ENCODE data around the gene PDGFD.

Gene PDGFD

GRCh38 chr11:104024572-104024971 lies 139.4 kb downstream of the PDGFD start:
- no peak for DNase-seq (ENCODE audit: low read depth)
- TF ChIP-seq CTCF (IDR thresholded peaks at IDR 0.05; ENCODE audit: insufficient read depth, low read depth, low read length, missing control alignments): no peak
- no peak overlapping the region for H3K4me3 ChIP-seq (ENCODE audit: low read length)

- DNase-seq (ENCODE audit: low read depth): peak; percentile 4
- no peak overlapping the region for H3K4me3 ChIP-seq (ENCODE audit: low read length)
- no peak for TF ChIP-seq CTCF (IDR thresholded peaks at IDR 0.05; ENCODE audit: insufficient read depth, low read depth, low read length, missing control alignments)
Observed at GRCh38 chr11:104015649-104016415, 148.1 kb downstream of the PDGFD start.

- H3K4me3 ChIP-seq (ENCODE audit: low read length): no peak overlapping the region
- DNase-seq (ENCODE audit: low read depth): no peak
- TF ChIP-seq CTCF (IDR thresholded peaks at IDR 0.05; ENCODE audit: insufficient read depth, low read depth, low read length, missing control alignments): no peak
Observed at GRCh38 chr11:104011044-104011443, 152.9 kb downstream of the PDGFD start.

- no peak for TF ChIP-seq CTCF (IDR thresholded peaks at IDR 0.05; ENCODE audit: insufficient read depth, low read depth, low read length, missing control alignments)
- DNase-seq (ENCODE audit: low read depth): no peak
- no peak overlapping the region for H3K4me3 ChIP-seq (ENCODE audit: low read length)
Observed at GRCh38 chr11:104009744-104010143, 154.2 kb downstream of the PDGFD start.

GRCh38 chr11:104005234-104005855 lies 158.6 kb downstream of the PDGFD start:
- peak; percentile 78 for DNase-seq (ENCODE audit: low read depth)
- H3K4me3 ChIP-seq (ENCODE audit: low read length): no peak overlapping the region
- no peak for TF ChIP-seq CTCF (IDR thresholded peaks at IDR 0.05; ENCODE audit: insufficient read depth, low read depth, low read length, missing control alignments)

GRCh38 chr11:104003491-104003890 lies 160.5 kb downstream of the PDGFD start:
- TF ChIP-seq CTCF (IDR thresholded peaks at IDR 0.05; ENCODE audit: insufficient read depth, low read depth, low read length, missing control alignments): no peak

More at GRCh38 chr11:104003491-104003890, 160.5 kb downstream of the PDGFD start:
- DNase-seq (ENCODE audit: low read depth): no peak
- no peak overlapping the region for H3K4me3 ChIP-seq (ENCODE audit: low read length)

Measured in epithelial cell of esophagus (primary cell).